22Rv1 (cell line): ENCODE results near the gene RASA3.

Source experiments
- ZFX ChIP-seq: fragments of 450-650 bp; IDR thresholded peaks from 2 replicates; pipeline ENCODE4 v1.6.1; 2017; ENCODE audit warnings: antibody characterized with exemption, borderline replicate concordance
- TF ChIP-seq, protein P1 (sequence below): fragments of 450-650 bp; IDR thresholded peaks from 2 replicates; pipeline ENCODE4 v1.5.1; 2017; ENCODE audit warnings: mild to moderate bottlenecking

DNA sequence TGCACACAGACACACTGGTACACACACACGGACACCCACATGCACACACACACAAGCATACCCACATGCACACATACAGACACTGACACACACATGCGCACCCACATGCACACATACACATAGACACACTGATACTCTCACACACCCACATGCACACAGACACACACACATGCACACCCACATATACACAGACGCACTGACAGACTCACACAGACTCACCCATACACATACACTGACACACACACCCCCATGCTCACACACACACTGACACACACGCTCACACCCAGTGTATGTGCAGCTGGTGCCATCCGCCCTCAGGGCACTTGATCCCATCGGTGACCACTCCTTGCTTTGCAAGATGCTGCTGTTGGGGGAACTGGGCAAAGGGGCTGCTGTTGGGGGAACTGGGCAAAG, 9.7 kb upstream of the RASA3 start:
- TF ChIP-seq, protein P1, sequence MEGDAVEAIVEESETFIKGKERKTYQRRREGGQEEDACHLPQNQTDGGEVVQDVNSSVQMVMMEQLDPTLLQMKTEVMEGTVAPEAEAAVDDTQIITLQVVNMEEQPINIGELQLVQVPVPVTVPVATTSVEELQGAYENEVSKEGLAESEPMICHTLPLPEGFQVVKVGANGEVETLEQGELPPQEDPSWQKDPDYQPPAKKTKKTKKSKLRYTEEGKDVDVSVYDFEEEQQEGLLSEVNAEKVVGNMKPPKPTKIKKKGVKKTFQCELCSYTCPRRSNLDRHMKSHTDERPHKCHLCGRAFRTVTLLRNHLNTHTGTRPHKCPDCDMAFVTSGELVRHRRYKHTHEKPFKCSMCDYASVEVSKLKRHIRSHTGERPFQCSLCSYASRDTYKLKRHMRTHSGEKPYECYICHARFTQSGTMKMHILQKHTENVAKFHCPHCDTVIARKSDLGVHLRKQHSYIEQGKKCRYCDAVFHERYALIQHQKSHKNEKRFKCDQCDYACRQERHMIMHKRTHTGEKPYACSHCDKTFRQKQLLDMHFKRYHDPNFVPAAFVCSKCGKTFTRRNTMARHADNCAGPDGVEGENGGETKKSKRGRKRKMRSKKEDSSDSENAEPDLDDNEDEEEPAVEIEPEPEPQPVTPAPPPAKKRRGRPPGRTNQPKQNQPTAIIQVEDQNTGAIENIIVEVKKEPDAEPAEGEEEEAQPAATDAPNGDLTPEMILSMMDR: no peak
- no peak for TF ChIP-seq ZFX
